Aorta (tissue), 5 donors: ENCODE data around the gene ZNF521. TPM values are rescaled to one million over a fixed set of nuclear protein-coding genes. Genes with fewer than 3 reads are reported as not detected.

ENCODE experiments used
- ATAC-seq: fragments of 200-7000 bp; cut with Tn5 transposase; one replicate; pipeline ENCODE4 v1.9.1; 2022; ENCODE audit warnings: moderate library complexity; ENCODE audit not compliant: low FRiP score
- DNase-seq, 2 donors: peaks; one replicate each; pipeline ENCODE4 v3.0.0-alpha.2; 2020
- H3K27ac ChIP-seq, 2 donors: one replicate each; pipeline ENCODE4 v1.5.1; 2013; ENCODE audit warnings: low read length in 2 of 2, mild to moderate bottlenecking in 2 of 2, moderate library complexity in 2 of 2, control low read depth in 1 of 2, inconsistent platforms in 1 of 2, low read depth in 1 of 2
- H3K27me3 ChIP-seq, 2 donors: one replicate each; pipeline ENCODE4 v1.6.1; 2013; ENCODE audit warnings: control low read depth in 1 of 2, low read length in 1 of 2, mild to moderate bottlenecking in 1 of 2, moderate library complexity in 1 of 2; ENCODE audit not compliant: insufficient read depth in 2 of 2, control insufficient read depth in 1 of 2
- H3K36me3 ChIP-seq, 2 donors: one replicate each; pipeline ENCODE4 v1.6.1; 2013; ENCODE audit warnings: control low read depth in 1 of 2, low read length in 1 of 2, mild to moderate bottlenecking in 1 of 2; ENCODE audit not compliant: insufficient read depth in 2 of 2, control insufficient read depth in 1 of 2
- H3K4me1 ChIP-seq, 2 donors: one replicate each; pipeline ENCODE4 v1.6.1; 2013; ENCODE audit warnings: low read length in 2 of 2, control low read depth in 1 of 2, mild to moderate bottlenecking in 1 of 2, moderate library complexity in 1 of 2; ENCODE audit not compliant: insufficient read depth in 2 of 2, control insufficient read depth in 1 of 2
- H3K4me3 ChIP-seq, 2 donors: one replicate each; pipeline ENCODE4 v1.5.1; 2013; ENCODE audit warnings: low read length in 2 of 2, control low read depth in 1 of 2, mild to moderate bottlenecking in 1 of 2
- H3K9me3 ChIP-seq: one replicate; pipeline ENCODE4 v1.6.1; 2013; ENCODE audit warnings: mild to moderate bottlenecking, low read length; ENCODE audit not compliant: control insufficient read depth
- whole genome bisulfite sequencing, 2 donors: extraction: QIAGEN DNeasy Blood & Tissue Kit; methylation state at CpG; one replicate each; pipeline ENCODE4 v1.1.7; 2013; 5-methylcytosine and 5-hydroxymethylcytosine counted together
- intact Hi-C, 2 donors: fragments of 100-400 bp; cut with DNase I; formaldehyde crosslinking; loops; one replicate each; pipeline versions ENCODE4 v1.14.2 to v1.15.0; 2022
- polyA plus RNA-seq, 2 donors: library from polyadenylated mRNA; stranded (reverse); fragments of 200-250 nt; gene quantifications; one replicate each; pipeline ENCODE4 v1.2.3, GENCODE V29; 2013
- total RNA-seq, 2 donors: library from RNA; stranded (reverse); fragmentation: NEBNext Ultra II Directional; extraction: Animal tissue kit (Norgen Biotek cat#: 25700); gene quantifications; one replicate each; pipeline ENCODE4 v1.2.1, GENCODE V29; 2021
- donor health status: healthy with polysubstance abuse.
- donor health status: Bipolar disorder and iron deficiency.
- donor health status: DM: no; HTN: no; CAD: no.
- donor health status: DM: no; HTN: no; CAD: no.
- donor health status: DM: yes; HTN: yes; CAD: no.

ZNF521 gene
- total and polyA plus RNA-seq, 4 donors, result 0.84 to 88.7 (median 14.6) TPM

DNA sequence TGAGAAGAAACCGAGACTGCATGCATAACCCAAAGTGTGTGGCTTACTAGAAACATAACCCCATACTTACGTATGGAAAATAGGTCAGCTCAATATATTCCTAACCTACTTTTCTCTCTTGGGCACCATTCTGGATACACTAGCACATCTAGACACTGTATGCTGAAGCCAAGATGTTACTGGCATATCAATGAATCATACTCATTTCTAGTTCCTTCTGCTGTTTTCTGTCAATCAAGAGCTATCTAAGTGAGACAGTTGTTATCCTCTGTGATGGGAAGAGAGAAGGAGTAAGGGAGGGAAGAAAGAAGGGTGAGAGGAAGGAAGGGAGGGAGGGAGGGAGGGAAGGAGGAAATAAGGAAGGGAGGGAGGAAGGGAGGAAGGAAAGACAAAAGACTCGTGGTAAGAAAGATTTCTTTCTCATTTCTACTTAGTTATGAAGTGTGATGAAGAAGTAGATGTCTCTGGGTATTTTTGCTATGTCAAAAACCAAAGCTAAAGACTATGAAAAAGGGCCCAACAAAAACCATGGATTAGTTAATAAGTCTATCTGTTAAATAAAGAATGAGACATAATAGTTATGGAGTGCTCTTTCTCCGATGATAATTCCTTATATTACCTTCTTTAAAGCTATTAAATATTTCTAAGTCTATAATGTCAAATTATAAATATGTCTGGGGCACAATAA lies 248.4 kb downstream of the ZNF521 start:
- DNase-seq (no peak), ATAC-seq (no peak)
- no peaks in the 10 kb centered on the region for H3K4me1 ChIP-seq
- no peak overlapping the region for H3K27ac ChIP-seq
- no peaks in the 10 kb centered on the region for H3K36me3 ChIP-seq
- no peaks in the 10 kb centered on the region for H3K27me3 ChIP-seq
- no peak overlapping the region for H3K4me3 ChIP-seq
- 86 to 87% methylated on average over 4 of the region's 4 CpGs for WGBS, 2 donors
- intact Hi-C loops, result no loop called here
- H3K9me3 ChIP-seq, result no peaks in the 10 kb centered on the region

DNA sequence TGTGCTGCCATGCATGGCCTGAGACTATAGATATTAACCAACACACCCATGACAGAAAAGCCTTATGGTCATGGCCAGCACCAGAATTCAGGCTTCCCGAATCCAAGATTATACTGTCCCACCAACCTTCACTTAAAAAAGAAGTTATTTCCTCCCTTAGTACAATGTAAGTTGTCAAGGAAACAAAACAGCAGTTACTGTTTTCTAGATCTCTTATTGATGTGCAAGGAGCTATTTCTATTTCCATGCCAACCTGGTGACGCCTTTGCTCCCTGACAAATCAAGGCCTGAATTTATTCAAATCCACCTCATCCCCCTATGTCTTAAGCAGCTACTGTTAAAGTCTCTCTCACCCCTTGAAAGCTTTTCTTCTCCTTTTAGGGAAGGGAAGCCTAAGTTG lies 249.3 kb downstream of the ZNF521 start:
- H3K27ac ChIP-seq, result no peak overlapping the region
- intact Hi-C loops, result no loop called here
- 72 to 83% methylated on average over 2 of the region's 2 CpGs for WGBS, 2 donors
- no peak overlapping the region for H3K4me3 ChIP-seq
- ATAC-seq (no peak), DNase-seq (no peak)
- no peaks in the 10 kb centered on the region for H3K4me1 ChIP-seq
- no peaks in the 10 kb centered on the region for H3K36me3 ChIP-seq
- no peaks in the 10 kb centered on the region for H3K27me3 ChIP-seq
- H3K9me3 ChIP-seq, result no peaks in the 10 kb centered on the region

GRCh38 chr18:25100418-25100817 lies 251.5 kb downstream of the ZNF521 start:
- ATAC-seq (no peak), DNase-seq (no peak)
- no peak overlapping the region for H3K27ac ChIP-seq
- no peaks in the 10 kb centered on the region for H3K9me3 ChIP-seq
- H3K36me3 ChIP-seq, result no peaks in the 10 kb centered on the region
- no peak overlapping the region for H3K4me3 ChIP-seq
- intact Hi-C loops, result no loop called here
- H3K4me1 ChIP-seq, result no peaks in the 10 kb centered on the region
- WGBS, 2 donors, result 81% methylated on average over 3 of the region's 3 CpGs
- H3K27me3 ChIP-seq, result no peaks in the 10 kb centered on the region

- intact Hi-C loops, result no loop called here
- no peak for DNase-seq
- H3K27me3 ChIP-seq, result no peaks in the 10 kb centered on the region
Measured at GRCh38 chr18:25099895-25100294, 252.1 kb downstream of the ZNF521 start.

DNA sequence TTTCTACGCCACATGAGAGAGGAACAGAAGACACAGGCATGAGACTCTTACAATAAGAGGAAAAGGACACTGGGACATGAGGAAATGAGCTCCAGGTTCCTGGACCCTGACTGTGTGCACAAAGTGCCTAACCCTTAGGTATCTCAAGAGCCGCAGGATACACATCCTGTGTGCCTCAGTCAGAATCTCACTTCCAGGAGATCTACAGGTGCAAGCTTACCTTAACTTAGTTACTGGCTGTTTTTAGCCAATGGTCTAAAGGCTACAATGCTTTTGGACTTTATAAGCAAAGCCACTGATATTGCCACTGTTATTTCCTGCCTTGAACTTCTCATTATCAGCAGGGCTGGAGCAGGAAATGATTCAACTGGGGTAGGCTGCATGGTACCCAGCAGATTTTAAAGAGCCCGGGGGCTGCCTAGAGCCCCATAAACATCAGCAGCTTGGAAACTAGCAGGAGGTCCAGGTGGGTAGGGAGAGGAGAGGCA lies 254.4 kb downstream of the ZNF521 start:
- ATAC-seq, result no peak
- H3K36me3 ChIP-seq, result no peaks in the 10 kb centered on the region
- WGBS, 2 donors, result 77 to 80% methylated on average over 3 of the region's 3 CpGs
- H3K27ac ChIP-seq, result no peak overlapping the region
- no peaks in the 10 kb centered on the region for H3K9me3 ChIP-seq
- H3K4me1 ChIP-seq, result no peaks in the 10 kb centered on the region
- intact Hi-C loops, result no loop called here
- no peaks in the 10 kb centered on the region for H3K27me3 ChIP-seq
- no peak overlapping the region for H3K4me3 ChIP-seq
- DNase-seq, result no peak

More at GRCh38 chr18:25099895-25100294, 252.1 kb downstream of the ZNF521 start:
- ATAC-seq, result no peak
- Histone ChIP-seq H3K27ac (no peak overlapping the region), H3K9me3 (no peaks in the 10 kb centered on the region), H3K4me1 (no peaks in the 10 kb centered on the region), H3K36me3 (no peaks in the 10 kb centered on the region), H3K4me3 (no peak overlapping the region)
- 71 to 75% methylated on average over 3 of the region's 3 CpGs for WGBS, 2 donors

DNA sequence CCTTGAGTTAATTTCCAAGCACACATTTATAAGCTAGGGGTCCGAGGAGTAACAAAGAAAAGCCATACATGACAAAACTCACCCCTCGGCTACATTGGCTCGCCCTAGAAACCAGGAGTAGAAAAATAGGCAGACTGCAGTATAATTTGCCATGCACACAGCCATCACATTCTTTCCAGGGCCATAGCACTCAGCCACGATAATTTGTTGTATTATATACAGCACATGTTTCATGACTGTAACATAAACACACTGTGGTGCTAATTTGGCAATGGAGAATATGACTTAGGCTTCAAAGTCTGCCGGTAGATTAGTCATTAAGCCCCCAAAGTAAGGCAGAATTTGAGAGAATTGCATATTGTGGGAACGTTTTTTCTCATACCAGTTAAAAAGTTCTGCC lies 254.9 kb downstream of the ZNF521 start:
- ATAC-seq (no peak), DNase-seq (no peak)
- WGBS, 2 donors, result 72 to 77% methylated on average over 6 of the region's 6 CpGs
- no peaks in the 10 kb centered on the region for H3K9me3 ChIP-seq
- no peaks in the 10 kb centered on the region for H3K27me3 ChIP-seq
- H3K27ac ChIP-seq, result no peak overlapping the region
- H3K4me3 ChIP-seq, result no peak overlapping the region
- no peaks in the 10 kb centered on the region for H3K36me3 ChIP-seq
- no peaks in the 10 kb centered on the region for H3K4me1 ChIP-seq
- intact Hi-C loops, result no loop called here

GRCh38 chr18:25093141-25093540 lies 258.8 kb downstream of the ZNF521 start:
- Histone ChIP-seq H3K4me3 (no peak overlapping the region), H3K27ac (no peak overlapping the region), H3K36me3 (no peaks in the 10 kb centered on the region), H3K9me3 (no peaks in the 10 kb centered on the region), H3K27me3 (no peaks in the 10 kb centered on the region), H3K4me1 (no peaks in the 10 kb centered on the region)
- whole genome bisulfite sequencing, 2 donors, result 69 to 77% methylated on average over 3 of the region's 3 CpGs
- intact Hi-C loops, result no loop called here
- ATAC-seq (no peak), DNase-seq (no peak)

DNA sequence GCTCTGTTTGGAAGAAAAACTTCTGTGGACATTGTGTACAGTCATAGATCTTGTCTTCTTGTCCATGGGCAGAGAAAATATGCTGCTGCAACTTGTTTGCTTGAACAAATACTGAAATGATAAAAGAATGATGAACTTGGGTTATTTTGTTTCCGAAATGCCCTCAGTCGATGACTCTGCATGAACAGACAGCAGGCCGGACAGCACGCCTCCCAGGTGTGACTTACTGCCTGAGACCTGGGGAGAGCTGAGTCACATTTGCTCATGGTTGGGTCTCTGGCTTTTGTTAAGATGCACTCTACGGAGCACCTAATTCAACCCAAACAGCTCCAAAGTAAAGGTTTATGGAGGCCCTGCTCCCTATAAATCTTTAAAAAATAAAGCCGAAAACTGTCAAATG lies 262.5 kb downstream of the ZNF521 start:
- ATAC-seq, result no peak
- H3K4me3 ChIP-seq, result no peak overlapping the region
- no peaks in the 10 kb centered on the region for H3K4me1 ChIP-seq
- no peaks in the 10 kb centered on the region for H3K9me3 ChIP-seq
- no peak overlapping the region for H3K27ac ChIP-seq
- H3K36me3 ChIP-seq, result no peaks in the 10 kb centered on the region
- WGBS, 2 donors, result 96 to 98% methylated on average over 6 of the region's 6 CpGs
- no peak for DNase-seq
- H3K27me3 ChIP-seq, result no peaks in the 10 kb centered on the region
- intact Hi-C loops, result no loop called here

- Histone ChIP-seq H3K4me3 (no peak overlapping the region), H3K36me3 (no peaks in the 10 kb centered on the region), H3K9me3 (no peaks in the 10 kb centered on the region), H3K27me3 (no peaks in the 10 kb centered on the region), H3K4me1 (no peaks in the 10 kb centered on the region), H3K27ac (no peak overlapping the region)
- intact Hi-C loops, result no loop called here
- ATAC-seq (no peak), DNase-seq (no peak)
- WGBS, 2 donors, result 91 to 93% methylated on average over 2 of the region's 2 CpGs
Measured at GRCh38 chr18:25086876-25087275, 265.1 kb downstream of the ZNF521 start.
